HEK293 (cell line): Measurements from ENCODE around the gene XPR1.

Experiments used
- SETDB1 ChIP-seq: IDR thresholded peaks from one replicate; pipeline ENCODE4 v1.6.1; 2017; ENCODE audit warnings: mild to moderate bottlenecking, low read length, moderate library complexity, mixed read lengths; ENCODE audit not compliant: insufficient read length
- ZBTB49 ChIP-seq: fragments of 450-650 bp; formaldehyde crosslinking; IDR thresholded peaks from 2 replicates; pipeline ENCODE4 v1.5.1; 2016; ENCODE audit warnings: missing biosample characterization, missing genetic modification characterization, low read depth
- ZNF146 ChIP-seq: fragments of 450-650 bp; formaldehyde crosslinking; IDR thresholded peaks from 2 replicates; pipeline ENCODE4 v1.5.1; 2016; ENCODE audit warnings: missing biosample characterization, missing genetic modification characterization
- ZNF274 ChIP-seq, 2 experiments: fragments of 200-500 bp in 1 of 2; fragments of 450-650 bp in 1 of 2; sonication (Bioruptor generic) in 1 of 2; formaldehyde crosslinking in 1 of 2; IDR thresholded peaks; 2 replicates each; pipeline versions ENCODE4 v1.5.1 to v1.6.1; 2014 to 2016; ENCODE audit warnings: borderline replicate concordance in 1 of 2, inconsistent platforms in 1 of 2, low read length in 1 of 2, missing biosample characterization in 1 of 2, missing genetic modification characterization in 1 of 2
- ZNF311 ChIP-seq: fragments of 450-650 bp; formaldehyde crosslinking; IDR thresholded peaks from 2 replicates; pipeline ENCODE4 v1.5.1; 2017; ENCODE audit warnings: missing biosample characterization, missing genetic modification characterization, borderline replicate concordance
- ZNF529 ChIP-seq: fragments of 450-650 bp; formaldehyde crosslinking; IDR thresholded peaks from 2 replicates; pipeline ENCODE4 v1.5.1; 2017; ENCODE audit warnings: missing genetic modification characterization, missing biosample characterization; ENCODE audit not compliant: insufficient replicate concordance
- ZNF610 ChIP-seq: fragments of 450-650 bp; formaldehyde crosslinking; IDR thresholded peaks from 2 replicates; pipeline ENCODE4 v1.5.1; 2016; ENCODE audit warnings: missing biosample characterization, missing genetic modification characterization, borderline replicate concordance
- ZNF707 ChIP-seq: fragments of 450-650 bp; formaldehyde crosslinking; IDR thresholded peaks from 2 replicates; pipeline ENCODE4 v1.5.1; 2016; ENCODE audit warnings: missing biosample characterization, missing genetic modification characterization
- TF ChIP-seq, protein P1 (sequence below): fragments of 450-650 bp; formaldehyde crosslinking; IDR thresholded peaks from 2 replicates; pipeline ENCODE4 v1.5.1; 2016; ENCODE audit warnings: missing biosample characterization, missing genetic modification characterization
- TF ChIP-seq, protein P2 (sequence below): fragments of 450-650 bp; formaldehyde crosslinking; IDR thresholded peaks from 2 replicates; pipeline ENCODE4 v1.5.1; 2016; ENCODE audit warnings: missing biosample characterization, missing genetic modification characterization

DNA sequence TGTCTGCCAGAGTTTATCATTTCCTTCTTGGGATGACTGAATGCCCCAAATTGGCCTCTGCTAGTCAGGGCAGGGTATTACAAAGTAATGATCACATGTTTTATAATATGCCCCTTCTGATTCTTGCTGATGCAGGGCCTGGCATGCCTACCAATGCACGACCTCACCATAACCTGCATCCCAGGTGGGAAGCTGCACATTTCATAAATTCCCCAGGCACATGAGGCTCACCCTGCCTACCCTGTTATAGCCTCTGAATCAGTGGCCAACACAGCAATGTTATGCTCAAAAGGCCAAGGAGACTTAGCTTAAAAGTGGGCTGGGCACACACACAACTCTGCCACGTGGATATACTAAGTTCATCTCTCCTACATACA, 28.0 kb upstream of the XPR1 start:
- TF ChIP-seq ZNF529: no peak
- no peak for TF ChIP-seq ZNF610 (tag by site-specific recombination)
- TF ChIP-seq, protein P1, sequence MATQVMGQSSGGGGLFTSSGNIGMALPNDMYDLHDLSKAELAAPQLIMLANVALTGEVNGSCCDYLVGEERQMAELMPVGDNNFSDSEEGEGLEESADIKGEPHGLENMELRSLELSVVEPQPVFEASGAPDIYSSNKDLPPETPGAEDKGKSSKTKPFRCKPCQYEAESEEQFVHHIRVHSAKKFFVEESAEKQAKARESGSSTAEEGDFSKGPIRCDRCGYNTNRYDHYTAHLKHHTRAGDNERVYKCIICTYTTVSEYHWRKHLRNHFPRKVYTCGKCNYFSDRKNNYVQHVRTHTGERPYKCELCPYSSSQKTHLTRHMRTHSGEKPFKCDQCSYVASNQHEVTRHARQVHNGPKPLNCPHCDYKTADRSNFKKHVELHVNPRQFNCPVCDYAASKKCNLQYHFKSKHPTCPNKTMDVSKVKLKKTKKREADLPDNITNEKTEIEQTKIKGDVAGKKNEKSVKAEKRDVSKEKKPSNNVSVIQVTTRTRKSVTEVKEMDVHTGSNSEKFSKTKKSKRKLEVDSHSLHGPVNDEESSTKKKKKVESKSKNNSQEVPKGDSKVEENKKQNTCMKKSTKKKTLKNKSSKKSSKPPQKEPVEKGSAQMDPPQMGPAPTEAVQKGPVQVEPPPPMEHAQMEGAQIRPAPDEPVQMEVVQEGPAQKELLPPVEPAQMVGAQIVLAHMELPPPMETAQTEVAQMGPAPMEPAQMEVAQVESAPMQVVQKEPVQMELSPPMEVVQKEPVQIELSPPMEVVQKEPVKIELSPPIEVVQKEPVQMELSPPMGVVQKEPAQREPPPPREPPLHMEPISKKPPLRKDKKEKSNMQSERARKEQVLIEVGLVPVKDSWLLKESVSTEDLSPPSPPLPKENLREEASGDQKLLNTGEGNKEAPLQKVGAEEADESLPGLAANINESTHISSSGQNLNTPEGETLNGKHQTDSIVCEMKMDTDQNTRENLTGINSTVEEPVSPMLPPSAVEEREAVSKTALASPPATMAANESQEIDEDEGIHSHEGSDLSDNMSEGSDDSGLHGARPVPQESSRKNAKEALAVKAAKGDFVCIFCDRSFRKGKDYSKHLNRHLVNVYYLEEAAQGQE: no peak
- TF ChIP-seq, protein P2, sequence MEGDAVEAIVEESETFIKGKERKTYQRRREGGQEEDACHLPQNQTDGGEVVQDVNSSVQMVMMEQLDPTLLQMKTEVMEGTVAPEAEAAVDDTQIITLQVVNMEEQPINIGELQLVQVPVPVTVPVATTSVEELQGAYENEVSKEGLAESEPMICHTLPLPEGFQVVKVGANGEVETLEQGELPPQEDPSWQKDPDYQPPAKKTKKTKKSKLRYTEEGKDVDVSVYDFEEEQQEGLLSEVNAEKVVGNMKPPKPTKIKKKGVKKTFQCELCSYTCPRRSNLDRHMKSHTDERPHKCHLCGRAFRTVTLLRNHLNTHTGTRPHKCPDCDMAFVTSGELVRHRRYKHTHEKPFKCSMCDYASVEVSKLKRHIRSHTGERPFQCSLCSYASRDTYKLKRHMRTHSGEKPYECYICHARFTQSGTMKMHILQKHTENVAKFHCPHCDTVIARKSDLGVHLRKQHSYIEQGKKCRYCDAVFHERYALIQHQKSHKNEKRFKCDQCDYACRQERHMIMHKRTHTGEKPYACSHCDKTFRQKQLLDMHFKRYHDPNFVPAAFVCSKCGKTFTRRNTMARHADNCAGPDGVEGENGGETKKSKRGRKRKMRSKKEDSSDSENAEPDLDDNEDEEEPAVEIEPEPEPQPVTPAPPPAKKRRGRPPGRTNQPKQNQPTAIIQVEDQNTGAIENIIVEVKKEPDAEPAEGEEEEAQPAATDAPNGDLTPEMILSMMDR (tag by site-specific recombination): no peak
- no peak for TF ChIP-seq ZNF274 (IDR thresholded peaks at IDR 0.05; ENCODE audit: low read length)
- no peak for TF ChIP-seq ZNF274 (tag by site-specific recombination; IDR thresholded peaks at IDR 0.05; ENCODE audit: borderline replicate concordance)
- TF ChIP-seq ZNF311 (tag by site-specific recombination): no peak
- TF ChIP-seq ZBTB49 (tag by site-specific recombination): no peak
- no peak for TF ChIP-seq ZNF146 (tag by site-specific recombination)
- TF ChIP-seq SETDB1: no peak
- no peak for TF ChIP-seq ZNF707
